Measurements from ENCODE around the gene SIX3. TPM values are rescaled to one million over a fixed set of nuclear protein-coding genes. Genes with fewer than 3 reads are reported as not detected.

Gene SIX3
- total RNA-seq (not detected), polyA plus RNA-seq (not detected)
- long read RNA-seq, donor 1: 0 reads
- long read RNA-seq, donor 2: 0 reads

GRCh38 chr2:44941551-44942234 lies at the start of gene SIX3:
TSS of gene SIX3 (plus strand) at chr2:44941702. CDS start at chr2:44942105, 403 bp downstream.
- DNase-seq: no peak
- Histone ChIP-seq H3K4me3 (ENCODE audit: low read length in 2 of 2) (peak within 1 kb of the TSS; percentile 2 to 15), H3K9me3 (ENCODE audit: control insufficient read depth, low read length) (no peaks in the 10 kb centered on the region), H3K27me3 (ENCODE audit: control insufficient read depth in 1 of 2, insufficient read depth in 2 of 2, low read length in 1 of 2) (no peaks in the 10 kb centered on the region), H3K27ac (ENCODE audit: low read depth in 1 of 2, low read length in 2 of 2) (no peak within 1 kb of the TSS), H3K4me1 (ENCODE audit: control insufficient read depth in 1 of 2, insufficient read depth in 2 of 2, low read length in 2 of 2) (no peaks in the 10 kb centered on the region), H3K36me3 (ENCODE audit: control insufficient read depth in 1 of 2, insufficient read depth in 2 of 2, low read length in 1 of 2) (no peaks in the 10 kb centered on the region)
- ATAC-seq (ENCODE audit: low FRiP score): no peak
- WGBS, 2 donors: 1 to 2% methylated on average over 35 to 39 of the region's 39 CpGs
- intact Hi-C loops (cut with DNase I): no loop called here

DNA sequence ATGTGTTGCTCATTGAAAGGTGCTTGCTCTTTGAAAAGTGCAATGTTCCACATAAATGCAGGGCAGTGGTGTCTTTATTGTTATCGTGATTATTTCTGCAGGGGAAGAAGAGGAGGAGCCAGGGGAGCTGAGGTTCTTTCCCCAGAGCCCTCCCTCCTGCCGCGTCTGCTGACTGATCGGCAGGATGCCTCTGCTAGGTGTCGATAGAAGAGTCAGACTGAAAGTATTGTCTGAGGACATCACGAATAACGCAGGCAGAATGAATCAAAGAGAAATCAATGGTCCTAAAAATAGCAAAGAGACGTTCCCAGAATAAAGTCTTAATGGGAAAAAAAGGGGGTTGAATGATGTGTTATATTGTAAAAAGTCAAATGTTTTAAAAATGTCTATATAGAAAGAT lies 47.4 kb upstream of the SIX3 start:
- DNase-seq (no peak), ATAC-seq (ENCODE audit: low FRiP score) (no peak)
- Histone ChIP-seq H3K4me1 (ENCODE audit: control insufficient read depth in 1 of 2, insufficient read depth in 2 of 2, low read length in 2 of 2) (no peaks in the 10 kb centered on the region), H3K4me3 (ENCODE audit: low read length in 2 of 2) (no peak overlapping the region), H3K27me3 (ENCODE audit: control insufficient read depth in 1 of 2, insufficient read depth in 2 of 2, low read length in 1 of 2) (no peaks in the 10 kb centered on the region), H3K9me3 (ENCODE audit: control insufficient read depth, low read length) (peaks cover 5% of the 10 kb centered on the region), H3K27ac (ENCODE audit: low read depth in 1 of 2, low read length in 2 of 2) (no peak overlapping the region), H3K36me3 (ENCODE audit: control insufficient read depth in 1 of 2, insufficient read depth in 2 of 2, low read length in 1 of 2) (no peaks in the 10 kb centered on the region)
- WGBS, 2 donors: 23 to 47% methylated on average over 8 of the region's 8 CpGs
- intact Hi-C loops (cut with DNase I): no loop called here

GRCh38 chr2:44895061-44895460 lies 46.4 kb upstream of the SIX3 start:
- DNase-seq (no peak), ATAC-seq (ENCODE audit: low FRiP score) (no peak)
- Histone ChIP-seq H3K4me1 (ENCODE audit: control insufficient read depth in 1 of 2, insufficient read depth in 2 of 2, low read length in 2 of 2) (no peaks in the 10 kb centered on the region), H3K36me3 (ENCODE audit: control insufficient read depth in 1 of 2, insufficient read depth in 2 of 2, low read length in 1 of 2) (no peaks in the 10 kb centered on the region), H3K9me3 (ENCODE audit: control insufficient read depth, low read length) (peaks cover 5% of the 10 kb centered on the region), H3K27ac (ENCODE audit: low read depth in 1 of 2, low read length in 2 of 2) (no peak overlapping the region), H3K4me3 (ENCODE audit: low read length in 2 of 2) (no peak overlapping the region), H3K27me3 (ENCODE audit: control insufficient read depth in 1 of 2, insufficient read depth in 2 of 2, low read length in 1 of 2) (no peaks in the 10 kb centered on the region)
- intact Hi-C loops (cut with DNase I): no loop called here
- 11 to 19% methylated on average over 2 of the region's 2 CpGs for WGBS, 2 donors

- H3K36me3 ChIP-seq (ENCODE audit: control insufficient read depth in 1 of 2, insufficient read depth in 2 of 2, low read length in 1 of 2): no peaks in the 10 kb centered on the region
- WGBS, 2 donors: 78 to 81% methylated on average over 6 of the region's 6 CpGs
- H3K9me3 ChIP-seq (ENCODE audit: control insufficient read depth, low read length): no peaks in the 10 kb centered on the region
- H3K27me3 ChIP-seq (ENCODE audit: control insufficient read depth in 1 of 2, insufficient read depth in 2 of 2, low read length in 1 of 2): no peaks in the 10 kb centered on the region
- no peak overlapping the region for H3K4me3 ChIP-seq (ENCODE audit: low read length in 2 of 2)
- no peaks in the 10 kb centered on the region for H3K4me1 ChIP-seq (ENCODE audit: control insufficient read depth in 1 of 2, insufficient read depth in 2 of 2, low read length in 2 of 2)
- no peak overlapping the region for H3K27ac ChIP-seq (ENCODE audit: low read depth in 1 of 2, low read length in 2 of 2)
- intact Hi-C loops (cut with DNase I): no loop called here
- DNase-seq (no peak), ATAC-seq (ENCODE audit: low FRiP score) (no peak)
These were observed 44.1 kb upstream of the SIX3 start for GRCh38 chr2:44897406-44897805.

GRCh38 chr2:44902217-44903137 lies 39.0 kb upstream of the SIX3 start:
- ATAC-seq (ENCODE audit: low FRiP score) (no peak), DNase-seq (no peak)
- H3K9me3 ChIP-seq (ENCODE audit: control insufficient read depth, low read length): no peaks in the 10 kb centered on the region
- 60 to 61% methylated on average over 7 of the region's 7 CpGs for WGBS, 2 donors
- H3K4me1 ChIP-seq (ENCODE audit: control insufficient read depth in 1 of 2, insufficient read depth in 2 of 2, low read length in 2 of 2): no peaks in the 10 kb centered on the region
- no peaks in the 10 kb centered on the region for H3K27me3 ChIP-seq (ENCODE audit: control insufficient read depth in 1 of 2, insufficient read depth in 2 of 2, low read length in 1 of 2)
- H3K27ac ChIP-seq (ENCODE audit: low read depth in 1 of 2, low read length in 2 of 2): no peak overlapping the region
- intact Hi-C loops (cut with DNase I): no loop called here
- H3K36me3 ChIP-seq (ENCODE audit: control insufficient read depth in 1 of 2, insufficient read depth in 2 of 2, low read length in 1 of 2): no peaks in the 10 kb centered on the region
- no peak overlapping the region for H3K4me3 ChIP-seq (ENCODE audit: low read length in 2 of 2)

- intact Hi-C loops (cut with DNase I): no loop called here
- H3K36me3 ChIP-seq (ENCODE audit: control insufficient read depth in 1 of 2, insufficient read depth in 2 of 2, low read length in 1 of 2): no peaks in the 10 kb centered on the region
- DNase-seq (no peak), ATAC-seq (ENCODE audit: low FRiP score) (no peak)
- WGBS, 2 donors: 84 to 88% methylated on average over 1 of the region's 1 CpG
- H3K27me3 ChIP-seq (ENCODE audit: control insufficient read depth in 1 of 2, insufficient read depth in 2 of 2, low read length in 1 of 2): no peaks in the 10 kb centered on the region
- H3K4me1 ChIP-seq (ENCODE audit: control insufficient read depth in 1 of 2, insufficient read depth in 2 of 2, low read length in 2 of 2): no peaks in the 10 kb centered on the region
- H3K4me3 ChIP-seq (ENCODE audit: low read length in 2 of 2): no peak overlapping the region
- peaks cover 4% of the 10 kb centered on the region for H3K9me3 ChIP-seq (ENCODE audit: control insufficient read depth, low read length)
- no peak overlapping the region for H3K27ac ChIP-seq (ENCODE audit: low read depth in 1 of 2, low read length in 2 of 2)
These were observed 36.9 kb upstream of the SIX3 start for GRCh38 chr2:44904578-44904977.

DNA sequence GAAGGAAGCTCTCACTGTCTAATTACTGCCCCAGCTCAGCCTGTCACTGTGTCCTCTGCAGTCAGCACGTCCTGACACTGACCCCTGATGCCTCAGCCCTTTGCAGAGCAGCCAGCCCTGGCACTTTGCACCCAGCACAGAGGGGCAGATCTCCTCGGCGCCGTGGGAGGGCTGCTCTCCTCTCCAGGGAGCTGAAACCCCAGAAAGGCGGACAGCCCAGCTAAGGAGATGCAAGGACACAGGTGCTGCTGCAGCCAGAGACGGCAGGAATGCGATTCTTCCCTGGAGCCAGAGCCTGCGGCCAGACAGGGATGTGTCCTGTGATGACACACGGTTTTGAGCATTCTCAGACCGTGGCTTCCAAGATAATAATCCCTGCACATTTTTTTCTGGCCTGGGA lies 34.5 kb upstream of the SIX3 start:
- Histone ChIP-seq H3K27me3 (ENCODE audit: control insufficient read depth in 1 of 2, insufficient read depth in 2 of 2, low read length in 1 of 2) (no peaks in the 10 kb centered on the region), H3K4me1 (ENCODE audit: control insufficient read depth in 1 of 2, insufficient read depth in 2 of 2, low read length in 2 of 2) (no peaks in the 10 kb centered on the region), H3K27ac (ENCODE audit: low read depth in 1 of 2, low read length in 2 of 2) (no peak overlapping the region), H3K4me3 (ENCODE audit: low read length in 2 of 2) (no peak overlapping the region), H3K36me3 (ENCODE audit: control insufficient read depth in 1 of 2, insufficient read depth in 2 of 2, low read length in 1 of 2) (no peaks in the 10 kb centered on the region), H3K9me3 (ENCODE audit: control insufficient read depth, low read length) (peaks cover 7% of the 10 kb centered on the region)
- no peak for ATAC-seq (ENCODE audit: low FRiP score)
- intact Hi-C loops (cut with DNase I): no loop called here
- WGBS, 2 donors: 55 to 59% methylated on average over 10 of the region's 10 CpGs
- DNase-seq: no peak

DNA sequence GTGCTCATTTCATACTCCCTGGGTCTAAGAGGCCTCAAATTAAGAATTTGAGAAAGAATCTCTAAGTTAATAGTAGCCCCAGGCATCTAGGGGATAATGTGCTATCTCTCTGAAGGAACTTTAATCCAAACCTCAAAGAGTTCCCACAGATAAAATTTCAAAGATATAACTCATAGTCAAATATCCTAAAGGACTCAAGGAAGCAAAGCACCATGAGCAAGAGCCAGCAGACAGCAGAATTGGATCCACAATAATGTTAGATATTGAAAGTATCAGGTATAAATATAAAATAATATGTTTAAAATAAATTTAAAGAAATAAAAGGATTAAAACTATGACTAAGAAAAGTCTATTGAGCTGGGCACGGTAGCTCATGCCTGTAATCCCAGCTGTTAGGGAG lies 31.7 kb upstream of the SIX3 start:
- Histone ChIP-seq H3K36me3 (ENCODE audit: control insufficient read depth in 1 of 2, insufficient read depth in 2 of 2, low read length in 1 of 2) (no peaks in the 10 kb centered on the region), H3K27me3 (ENCODE audit: control insufficient read depth in 1 of 2, insufficient read depth in 2 of 2, low read length in 1 of 2) (no peaks in the 10 kb centered on the region), H3K27ac (ENCODE audit: low read depth in 1 of 2, low read length in 2 of 2) (no peak overlapping the region), H3K9me3 (ENCODE audit: control insufficient read depth, low read length) (peaks cover 7% of the 10 kb centered on the region), H3K4me1 (ENCODE audit: control insufficient read depth in 1 of 2, insufficient read depth in 2 of 2, low read length in 2 of 2) (no peaks in the 10 kb centered on the region), H3K4me3 (ENCODE audit: low read length in 2 of 2) (no peak overlapping the region)
- DNase-seq (no peak), ATAC-seq (ENCODE audit: low FRiP score) (no peak)
- 92 to 98% methylated on average over 1 of the region's 1 CpG for WGBS, 2 donors
- intact Hi-C loops (cut with DNase I): no loop called here

- Histone ChIP-seq H3K27ac (ENCODE audit: low read depth in 1 of 2, low read length in 2 of 2) (no peak overlapping the region), H3K36me3 (ENCODE audit: control insufficient read depth in 1 of 2, insufficient read depth in 2 of 2, low read length in 1 of 2) (no peaks in the 10 kb centered on the region), H3K4me1 (ENCODE audit: control insufficient read depth in 1 of 2, insufficient read depth in 2 of 2, low read length in 2 of 2) (no peaks in the 10 kb centered on the region), H3K4me3 (ENCODE audit: low read length in 2 of 2) (no peak overlapping the region), H3K27me3 (ENCODE audit: control insufficient read depth in 1 of 2, insufficient read depth in 2 of 2, low read length in 1 of 2) (no peaks in the 10 kb centered on the region), H3K9me3 (ENCODE audit: control insufficient read depth, low read length) (peaks cover 7% of the 10 kb centered on the region)
- DNase-seq (no peak), ATAC-seq (ENCODE audit: low FRiP score) (peak; percentile 60)
- 30 to 51% methylated on average over 5 of the region's 5 CpGs for WGBS, 2 donors
- intact Hi-C loops (cut with DNase I): no loop called here
These were observed 28.8 kb upstream of the SIX3 start for GRCh38 chr2:44912660-44913059.
